Breast epithelium (tissue), 3 donors: ENCODE results near the gene APOBEC3H.

Experiments
- CTCF ChIP-seq, 3 donors: fragments of 450-650 bp; IDR thresholded peaks; one replicate each; pipeline ENCODE4 v1.5.1; 2016 to 2017; ENCODE audit warnings: antibody characterized with exemption in 3 of 3, mild to moderate bottlenecking in 3 of 3, moderate library complexity in 3 of 3
- POLR2AphosphoS5 ChIP-seq, 3 donors: sonication (generic); formaldehyde crosslinking; IDR thresholded peaks; one replicate each; pipeline ENCODE4 v1.6.1; 2017; ENCODE audit warnings: antibody characterized with exemption in 3 of 3

GRCh38 chr22:39097098-39098020, at the start of gene APOBEC3H:
- TF ChIP-seq CTCF (IDR thresholded peaks at IDR 0.05) (no peak), POLR2AphosphoS5 (IDR thresholded peaks at IDR 0.05) (no peak)
